SU-DHL-6 (cell line): ENCODE results near the gene AK1.
"Not testable (repeated sequence)": the region's sequence is repeated elsewhere in the genome, so short reads cannot be mapped to it uniquely, and the experiment has no call there.

Source experiments
- H2AFZ ChIP-seq: fragments of 200-600 bp; sonication (generic); 2 replicates; pipeline ENCODE4 v1.6.1; 2014; ENCODE audit warnings: low read depth, mild to moderate bottlenecking, moderate library complexity, mixed read lengths, antibody characterized with exemption, low read length; ENCODE audit not compliant: severe bottlenecking
- H3F3A ChIP-seq: fragments of 200-600 bp; shearing (Covaris generic); 2 replicates; pipeline ENCODE4 v1.6.0; 2016; ENCODE audit warnings: antibody characterized with exemption, mild to moderate bottlenecking; ENCODE audit not compliant: insufficient read depth
- H3K27ac ChIP-seq: fragments of 200-600 bp; sonication (generic); 2 replicates; pipeline ENCODE4 v1.5.1; 2016; ENCODE audit warnings: low read depth, mild to moderate bottlenecking, low read length, moderate library complexity, mixed read lengths
- H3K27me3 ChIP-seq: fragments of 200-600 bp; sonication (generic), shearing (Covaris generic); 2 replicates; pipeline ENCODE4 v1.6.0; 2014; ENCODE audit warnings: mild to moderate bottlenecking, low read length
- H3K36me3 ChIP-seq: fragments of 200-600 bp; sonication (generic); 2 replicates; pipeline ENCODE4 v1.6.1; 2014; ENCODE audit warnings: mild to moderate bottlenecking, low read length, mixed read lengths
- H3K4me2 ChIP-seq: fragments of 300-600, 200-600 bp; shearing (Covaris generic), sonication (generic); 2 replicates; pipeline ENCODE4 v1.6.0; 2014; ENCODE audit warnings: low read length, low read depth, mild to moderate bottlenecking; ENCODE audit not compliant: poor library complexity, severe bottlenecking
- H3K4me3 ChIP-seq: fragments of 200-600 bp; sonication (generic); 2 replicates; pipeline ENCODE4 v1.5.1; 2014; ENCODE audit warnings: antibody characterized with exemption, low read length, mild to moderate bottlenecking, mixed read lengths; ENCODE audit not compliant: insufficient read depth, poor library complexity, severe bottlenecking
- H3K79me2 ChIP-seq: fragments of 200-600 bp; sonication (generic); 2 replicates; pipeline ENCODE4 v1.6.1; 2014; ENCODE audit warnings: mild to moderate bottlenecking, low read length, moderate library complexity; ENCODE audit not compliant: insufficient read depth
- H3K9ac ChIP-seq: fragments of 200-600 bp; sonication (generic); 2 replicates; pipeline ENCODE4 v1.7.0; 2014; ENCODE audit warnings: mild to moderate bottlenecking, low read length
- H3K9me2 ChIP-seq: fragments of 200-600 bp; sonication (generic); replicated peaks from 2 replicates; pipeline ENCODE4 v1.6.1; 2014; ENCODE audit warnings: low read length; ENCODE audit not compliant: insufficient read depth
- H3K9me3 ChIP-seq: fragments of 200-600 bp; sonication (generic); 2 replicates; pipeline ENCODE4 v1.6.1; 2014; ENCODE audit warnings: low read length, mixed read lengths; ENCODE audit not compliant: insufficient read depth
- H4K20me1 ChIP-seq: fragments of 200-600 bp; sonication (generic); 2 replicates; pipeline ENCODE4 v1.6.1; 2014; ENCODE audit warnings: low read depth, mild to moderate bottlenecking, antibody characterized with exemption, low read length, moderate library complexity, mixed read lengths
- CTCF ChIP-seq: fragments of 200-600 bp; sonication (generic); IDR thresholded peaks from one replicate; pipeline ENCODE4 v1.5.1; 2017; ENCODE audit warnings: antibody characterized with exemption, mild to moderate bottlenecking, low read length, moderate library complexity; ENCODE audit not compliant: insufficient read depth, poor library complexity, severe bottlenecking
- EZH2phosphoT487 ChIP-seq: fragments of 200-600 bp; sonication (generic), shearing (Covaris generic); conservative IDR thresholded peaks from 2 replicates; pipeline ENCODE4 v1.6.1; 2018; ENCODE audit warnings: mild to moderate bottlenecking, antibody characterized with exemption, low read length, moderate library complexity, mixed read lengths

The AK1 gene

DNA sequence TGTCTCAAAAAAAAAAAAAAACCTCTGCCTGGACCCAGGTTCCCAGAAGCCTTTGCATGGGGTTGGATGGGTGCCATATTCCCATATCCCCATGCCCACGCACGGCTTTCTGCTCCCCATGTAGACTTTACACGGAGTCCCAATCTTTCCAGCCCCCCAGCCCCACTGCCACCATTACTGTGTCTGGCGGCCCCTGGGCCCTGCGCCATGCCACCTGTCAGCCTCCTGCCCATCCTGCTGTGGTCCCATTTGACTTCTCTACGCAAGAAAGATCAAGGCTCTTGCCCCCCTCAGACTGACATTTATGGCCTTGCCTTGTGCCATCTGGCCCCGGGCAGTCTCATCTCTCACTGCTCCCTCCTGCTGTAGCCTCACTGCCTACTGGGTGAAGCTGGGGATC, 6.5 kb upstream of the AK1 start:
- Histone ChIP-seq H3K36me3 (no peaks in the 10 kb centered on the region), H2AFZ (no peak overlapping the region), H3K27ac (no peak overlapping the region), H3K9ac (no peak overlapping the region), H3F3A (no peaks in the 10 kb centered on the region), H3K9me2 (no peaks in the 10 kb centered on the region), H3K9me3 (no peaks in the 10 kb centered on the region), H3K4me2 (no peak overlapping the region), H4K20me1 (no peaks in the 10 kb centered on the region), H3K4me3 (no peak overlapping the region), H3K79me2 (no peaks in the 10 kb centered on the region), H3K27me3 (no peaks in the 10 kb centered on the region)
- TF ChIP-seq CTCF (no peak), EZH2phosphoT487 (no peak)

DNA sequence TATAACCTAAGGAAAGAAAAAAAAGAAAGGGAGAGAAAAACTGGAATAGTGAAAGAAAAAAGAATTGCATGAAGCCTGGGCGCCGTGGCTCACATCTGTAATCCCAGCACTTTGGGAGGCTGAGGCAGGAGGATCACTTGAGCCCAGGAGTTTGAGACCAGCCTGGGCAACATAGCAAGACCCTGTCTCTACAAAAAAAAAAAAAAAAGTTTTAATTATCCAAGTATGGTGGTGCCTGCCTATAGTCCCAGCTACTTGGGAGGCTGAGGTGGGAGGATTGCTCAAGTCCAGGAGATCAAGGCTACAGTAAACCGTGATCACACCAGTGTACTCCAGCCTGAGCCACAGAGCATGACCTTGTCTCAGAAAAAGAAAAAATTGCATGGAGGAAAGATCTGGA, 4.2 kb upstream of the AK1 start:
- H3K27me3 ChIP-seq, H3F3A ChIP-seq, H3K27ac ChIP-seq, H3K36me3 ChIP-seq, H3K9ac ChIP-seq, H3K4me2 ChIP-seq, H3K79me2 ChIP-seq, H4K20me1 ChIP-seq, H3K9me2 ChIP-seq, H3K4me3 ChIP-seq, H2AFZ ChIP-seq, H3K9me3 ChIP-seq: not testable (repeated sequence)

- Histone ChIP-seq H3K9me3 (no peaks in the 10 kb centered on the region), H4K20me1 (no peaks in the 10 kb centered on the region), H3K36me3 (no peaks in the 10 kb centered on the region), H3K4me3 (no peak overlapping the region), H3K27me3 (no peaks in the 10 kb centered on the region), H3K9ac (no peak overlapping the region), H3K79me2 (no peaks in the 10 kb centered on the region), H2AFZ (no peak overlapping the region), H3K4me2 (no peak overlapping the region), H3K27ac (no peak overlapping the region), H3K9me2 (no peaks in the 10 kb centered on the region), H3F3A (no peaks in the 10 kb centered on the region)
- TF ChIP-seq EZH2phosphoT487 = no peak
- TF ChIP-seq CTCF = no peak
Observed at GRCh38 chr9:127880143-127880542, 2.7 kb upstream of the AK1 start.

GRCh38 chr9:127878652-127879390, 1.3 kb upstream of the AK1 start:
- no peak overlapping the region for H3K4me2 ChIP-seq
- H3K27ac ChIP-seq = no peak overlapping the region
- H3K79me2 ChIP-seq = no peaks in the 10 kb centered on the region
- H4K20me1 ChIP-seq = no peaks in the 10 kb centered on the region
- H3F3A ChIP-seq = no peaks in the 10 kb centered on the region
- no peak overlapping the region for H3K4me3 ChIP-seq
- TF ChIP-seq CTCF (no peak), EZH2phosphoT487 (no peak)
- no peak overlapping the region for H3K9ac ChIP-seq
- no peaks in the 10 kb centered on the region for H3K9me3 ChIP-seq
- H2AFZ ChIP-seq = no peak overlapping the region
- H3K36me3 ChIP-seq = no peaks in the 10 kb centered on the region
- no peaks in the 10 kb centered on the region for H3K9me2 ChIP-seq
- H3K27me3 ChIP-seq = no peaks in the 10 kb centered on the region
